Measurements from ENCODE around the gene GNB1L. TPM values are rescaled to one million over a fixed set of nuclear protein-coding genes. Genes with fewer than 3 reads are reported as not detected.

Gene GNB1L
- total RNA-seq, 4 donors from 2014 or later = 4.6 to 8.7 (median 6.8) TPM

DNA sequence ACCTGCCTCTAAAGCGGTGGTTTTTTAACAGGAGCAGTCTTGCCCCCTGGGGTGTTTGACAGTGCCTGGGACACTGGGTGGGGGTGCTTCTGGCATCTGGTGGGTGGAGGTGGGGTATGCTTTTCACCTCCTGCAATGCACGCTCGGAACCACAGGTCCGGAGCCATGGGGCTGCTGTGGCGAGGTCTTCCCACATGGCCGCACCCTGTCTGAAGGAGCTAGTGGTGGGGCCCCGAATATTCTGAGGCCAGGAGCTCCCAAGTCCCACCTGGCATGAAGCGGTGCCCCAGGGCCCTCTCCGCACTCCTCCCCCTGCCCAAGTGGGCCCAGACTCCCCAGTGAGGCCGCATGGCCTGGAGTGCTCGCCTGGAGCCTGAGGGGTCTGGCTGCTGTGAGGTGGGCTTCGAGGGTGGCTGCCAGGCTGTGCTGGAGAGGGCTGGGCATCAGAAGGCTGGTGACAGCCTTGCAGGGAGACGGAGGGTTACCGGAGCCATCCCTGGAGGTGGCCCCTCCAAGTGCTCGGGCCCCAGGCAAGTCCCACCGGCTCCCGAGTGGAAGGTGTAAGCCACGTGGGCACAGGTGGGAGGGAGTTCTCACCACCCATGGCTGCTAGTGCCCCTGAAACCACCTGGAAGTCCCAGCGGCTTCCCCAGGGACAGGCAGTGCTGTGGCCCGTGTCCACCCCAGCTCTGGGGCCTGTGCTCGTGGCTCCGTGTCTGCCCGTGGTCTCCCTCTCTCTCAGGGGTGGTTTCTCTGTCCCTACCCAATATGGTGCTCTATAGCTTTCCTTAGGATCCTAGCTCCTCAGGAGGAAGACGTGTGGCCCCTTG is 79.0 kb downstream of the GNB1L start:
- no peak overlapping the region for H3K27ac ChIP-seq (replicated peaks in 1 of 4)
- 94% methylated on average over 11 of the region's 24 CpGs for WGBS
- no peaks in the 10 kb centered on the region for H3K9me3 ChIP-seq
- H3K36me3 ChIP-seq = no peaks in the 10 kb centered on the region
- no peak for TF ChIP-seq POLR2A (IDR thresholded peaks at IDR 0.05; ENCODE audit: low read depth)
- TF ChIP-seq POLR2AphosphoS5 (IDR thresholded peaks at IDR 0.05) = no peak
- no peak for TF ChIP-seq CTCF (IDR thresholded peaks at IDR 0.05)
- no peak for TF ChIP-seq EP300 (IDR thresholded peaks at IDR 0.05)
- peaks cover 0 to 80% (median 0%) of the 10 kb centered on the region in 4 donors for H3K27me3 ChIP-seq
- no peak for DNase-seq (ENCODE audit: extremely low spot score)
- H3K4me1 ChIP-seq = peaks cover 2 to 20% (median 7%) of the 10 kb centered on the region in 4 donors
- intact Hi-C loops (cut with DNase I) = no loop called here
- H3K4me3 ChIP-seq = no peak overlapping the region

- TF ChIP-seq CTCF (IDR thresholded peaks at IDR 0.05) = no peak
- no peak for TF ChIP-seq POLR2A (IDR thresholded peaks at IDR 0.05; ENCODE audit: low read depth)
- TF ChIP-seq POLR2AphosphoS5 (IDR thresholded peaks at IDR 0.05) = no peak
- no peak for TF ChIP-seq EP300 (IDR thresholded peaks at IDR 0.05)
- H3K27me3 ChIP-seq = peaks cover 0 to 91% (median 0%) of the 10 kb centered on the region in 4 donors
- WGBS = 98% methylated on average over 8 of the region's 8 CpGs
- no peaks in the 10 kb centered on the region for H3K9me3 ChIP-seq
- no peak overlapping the region for H3K27ac ChIP-seq (replicated peaks in 1 of 4)
- no peak overlapping the region for H3K4me3 ChIP-seq
- no peak for DNase-seq (ENCODE audit: extremely low spot score)
- H3K4me1 ChIP-seq = peaks cover 0 to 11% (median 3%) of the 10 kb centered on the region in 4 donors
- intact Hi-C loops (cut with DNase I) = no loop called here
- no peaks in the 10 kb centered on the region for H3K36me3 ChIP-seq
These were observed 80.0 kb downstream of the GNB1L start for GRCh38 chr22:19774628-19775027.

- intact Hi-C loops (cut with DNase I) = no loop called here
- Histone ChIP-seq H3K27me3 (peaks cover 0 to 98% (median 5%) of the 10 kb centered on the region in 4 donors), H3K4me1 (peaks cover 0 to 6% (median 3%) of the 10 kb centered on the region in 4 donors), H3K27ac (replicated peaks in 1 of 4) (no peak overlapping the region), H3K4me3 (no peak overlapping the region), H3K36me3 (no peaks in the 10 kb centered on the region), H3K9me3 (no peaks in the 10 kb centered on the region)
- TF ChIP-seq CTCF (IDR thresholded peaks at IDR 0.05) (no peak), POLR2AphosphoS5 (IDR thresholded peaks at IDR 0.05) (no peak), POLR2A (IDR thresholded peaks at IDR 0.05; ENCODE audit: low read depth) (no peak), EP300 (IDR thresholded peaks at IDR 0.05) (no peak)
- DNase-seq (ENCODE audit: extremely low spot score) = no peak
- WGBS = 63% methylated on average over 5 of the region's 9 CpGs
These were observed 81.1 kb downstream of the GNB1L start for GRCh38 chr22:19773470-19774040.

GRCh38 chr22:19772673-19773469 is 81.8 kb downstream of the GNB1L start:
- Histone ChIP-seq H3K4me3 (no peak overlapping the region), H3K9me3 (no peaks in the 10 kb centered on the region), H3K27ac (replicated peaks in 1 of 4) (no peak overlapping the region), H3K36me3 (no peaks in the 10 kb centered on the region), H3K4me1 (peaks cover 6 to 13% (median 8%) of the 10 kb centered on the region in 4 donors), H3K27me3 (peaks cover 0 to 98% (median 10%) of the 10 kb centered on the region in 4 donors)
- intact Hi-C loops (cut with DNase I) = no loop called here
- WGBS = 78% methylated on average over 25 of the region's 25 CpGs
- peak in 1 of 3 experiments; percentile 7 for TF ChIP-seq CTCF (IDR thresholded peaks at IDR 0.05)
- TF ChIP-seq EP300 (IDR thresholded peaks at IDR 0.05) = no peak
- no peak for DNase-seq (ENCODE audit: extremely low spot score)

All from esophagus muscularis mucosa (tissue), 4 donors.